GM19328 (cell line): ENCODE data around the gene VWA1.
"Not testable (repeated sequence)": the region's sequence is repeated elsewhere in the genome, so short reads cannot be mapped to it uniquely, and the experiment has no call there.

Experiments used
- ATAC-seq: cut with Tn5 transposase; IDR thresholded peaks from one replicate; pipeline ENCODE4 v1.9.1; 2021; ENCODE audit warnings: mild to moderate bottlenecking, moderate library complexity; ENCODE audit not compliant: unreplicated experiment

VWA1 gene

GRCh38 chr1:1455366-1455884 lies 19.9 kb downstream of the VWA1 start:
- no peak for ATAC-seq

DNA sequence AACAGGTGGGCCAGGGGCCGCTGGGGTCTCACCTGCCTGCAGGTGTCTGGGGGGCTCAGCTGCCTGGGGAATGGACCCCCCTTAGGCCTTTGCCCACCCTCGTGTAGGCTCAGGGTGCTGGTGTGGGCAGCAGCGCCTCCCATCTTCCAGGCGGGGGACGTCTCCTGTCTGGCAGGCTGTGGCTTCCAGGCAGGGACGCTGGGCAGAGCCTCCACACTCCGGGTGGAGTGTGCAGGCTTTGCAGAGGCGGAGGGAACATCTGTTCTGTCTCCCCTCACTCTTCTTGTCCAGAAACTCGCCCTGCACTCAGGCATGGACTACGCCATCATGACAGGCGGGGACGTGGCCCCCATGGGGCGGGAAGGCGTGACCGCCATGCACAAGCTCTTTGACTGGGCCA lies 20.4 kb downstream of the VWA1 start:
- not testable (repeated sequence) for ATAC-seq

- not testable (repeated sequence) for ATAC-seq
These were observed 21.3 kb downstream of the VWA1 start for GRCh38 chr1:1456683-1457255.

DNA sequence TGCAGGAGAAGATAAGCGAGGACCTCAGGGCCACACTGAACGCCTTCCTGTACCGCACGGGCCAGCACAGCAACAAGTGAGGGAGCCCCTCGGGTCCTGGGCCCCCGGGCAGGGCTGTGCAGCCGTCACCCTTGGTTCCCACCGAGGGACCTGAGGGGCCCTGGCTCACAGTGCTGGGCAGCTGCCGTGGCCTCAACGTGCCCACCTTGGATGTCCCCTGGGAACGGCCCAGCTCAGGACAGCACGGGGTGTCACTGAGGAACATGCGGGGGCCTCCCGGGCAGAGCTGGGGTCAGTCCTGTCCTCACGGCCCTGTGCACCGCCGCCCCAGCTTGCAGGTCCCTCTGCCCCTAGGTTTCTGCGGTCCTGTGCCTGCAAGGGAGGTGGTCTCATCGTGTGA lies 23.7 kb downstream of the VWA1 start:
- ATAC-seq: not testable (repeated sequence)

DNA sequence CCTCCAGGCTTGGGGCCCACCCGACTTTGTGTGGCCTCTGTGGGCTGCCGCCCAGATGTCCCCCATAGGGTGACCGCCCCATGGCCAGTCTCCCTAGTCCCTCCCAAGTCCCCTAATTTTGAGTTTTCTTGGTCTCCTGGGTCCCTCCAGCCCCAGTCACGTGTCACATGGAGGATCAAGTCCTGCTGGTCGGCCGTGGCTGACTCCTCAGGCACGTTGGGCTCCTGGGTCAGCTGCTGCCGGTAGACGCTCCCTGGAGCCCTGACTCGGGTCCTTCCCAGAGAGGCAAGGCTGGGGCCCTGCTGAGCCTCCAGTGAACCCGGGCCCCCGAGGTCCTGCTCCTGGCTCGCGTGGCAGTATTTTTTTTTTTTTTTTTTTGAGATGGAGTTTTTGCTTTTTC lies 24.2 kb downstream of the VWA1 start:
- not testable (repeated sequence) for ATAC-seq

DNA sequence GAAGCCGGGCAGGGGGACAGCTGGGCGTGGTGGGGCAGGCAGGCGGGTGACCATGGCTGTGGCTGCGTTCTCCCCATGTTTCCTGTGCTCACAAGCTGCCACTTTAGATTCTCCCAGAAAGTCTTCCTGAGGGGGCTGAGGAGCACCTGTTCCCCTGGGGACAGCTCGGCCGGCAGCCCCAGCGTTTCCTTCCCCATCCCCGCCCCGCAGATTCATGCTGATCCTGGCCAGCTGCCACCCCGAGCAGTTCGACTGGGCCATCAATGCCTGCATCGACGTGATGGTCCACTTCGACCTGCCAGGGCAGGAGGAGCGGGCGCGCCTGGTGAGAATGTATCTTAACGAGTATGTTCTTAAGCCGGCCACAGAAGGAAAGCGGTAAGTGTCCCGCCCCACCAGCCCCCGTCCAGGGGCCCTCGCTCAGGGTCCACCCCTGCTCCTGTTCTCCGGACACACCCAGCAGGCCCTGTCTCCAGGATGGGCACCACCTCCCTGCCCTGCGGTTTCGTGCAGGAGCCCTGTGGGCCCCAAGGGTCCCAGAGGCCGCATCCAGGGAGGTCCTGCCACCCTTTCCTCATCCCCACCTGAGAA lies 25.1 kb downstream of the VWA1 start:
- no peak for ATAC-seq

- no peak for ATAC-seq
These were observed 26.3 kb downstream of the VWA1 start for GRCh38 chr1:1461721-1462317.

GRCh38 chr1:1462318-1462966 lies 27.0 kb downstream of the VWA1 start:
- no peak for ATAC-seq

DNA sequence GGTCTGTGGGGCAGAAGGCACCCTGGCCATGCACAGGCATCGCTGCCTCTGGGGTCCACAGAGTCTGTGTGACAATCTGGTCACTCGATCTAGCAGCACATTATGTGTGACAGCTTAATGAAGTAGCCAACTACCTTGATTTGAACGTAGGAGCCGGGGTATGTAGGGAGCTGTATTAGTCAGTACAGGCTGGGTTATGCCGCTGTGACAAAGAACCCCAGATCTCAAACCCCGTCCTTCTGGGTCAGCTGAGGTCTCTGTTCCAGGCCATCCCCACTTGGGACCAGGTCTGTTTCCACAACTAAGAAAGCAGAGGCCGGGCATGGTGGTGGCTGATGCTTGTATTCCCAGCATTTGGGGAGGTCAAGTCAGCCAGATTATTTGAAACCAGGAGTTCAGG lies 27.8 kb downstream of the VWA1 start:
- ATAC-seq: no peak

DNA sequence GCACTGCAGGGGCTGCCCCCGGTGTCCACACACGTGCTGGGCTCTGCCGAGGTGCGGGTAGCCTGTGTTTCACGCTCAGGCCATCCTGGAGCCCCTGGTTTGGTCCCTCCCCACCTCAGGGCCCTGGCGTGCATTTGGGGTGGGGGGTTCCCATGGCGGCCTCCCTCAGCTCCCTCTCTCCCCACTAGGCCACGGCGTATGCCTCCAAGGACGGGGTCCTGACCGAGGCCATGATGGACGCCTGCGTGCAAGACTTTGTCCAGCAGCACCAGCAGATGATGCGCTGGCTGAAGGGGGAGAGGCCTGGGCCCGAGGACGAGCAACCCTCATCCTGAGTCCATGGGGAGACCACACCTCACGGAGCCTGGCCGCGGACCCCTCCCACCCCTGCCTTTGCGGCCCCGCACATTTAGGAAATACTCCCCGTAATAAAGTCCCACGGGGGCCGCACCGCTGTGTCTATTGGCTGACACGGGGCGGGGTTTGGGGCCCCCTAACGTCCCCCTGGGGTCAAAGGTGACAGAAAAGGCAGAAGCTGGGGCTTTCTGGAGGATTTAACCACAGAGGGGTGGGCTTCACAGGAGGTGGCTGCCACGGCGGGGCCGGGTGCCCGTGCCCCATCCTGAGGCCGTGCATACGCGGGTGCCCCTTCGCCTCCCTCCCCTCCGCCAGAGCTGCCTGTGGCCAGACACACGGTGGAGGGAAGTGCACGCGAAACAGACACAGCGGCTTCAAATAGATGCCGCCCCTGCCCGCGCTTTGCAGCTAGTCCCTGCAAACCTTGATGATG lies 32.9 kb downstream of the VWA1 start:
- ATAC-seq: not testable (repeated sequence)

- no peak for ATAC-seq
These were observed 35.3 kb downstream of the VWA1 start for GRCh38 chr1:1470626-1471388.

DNA sequence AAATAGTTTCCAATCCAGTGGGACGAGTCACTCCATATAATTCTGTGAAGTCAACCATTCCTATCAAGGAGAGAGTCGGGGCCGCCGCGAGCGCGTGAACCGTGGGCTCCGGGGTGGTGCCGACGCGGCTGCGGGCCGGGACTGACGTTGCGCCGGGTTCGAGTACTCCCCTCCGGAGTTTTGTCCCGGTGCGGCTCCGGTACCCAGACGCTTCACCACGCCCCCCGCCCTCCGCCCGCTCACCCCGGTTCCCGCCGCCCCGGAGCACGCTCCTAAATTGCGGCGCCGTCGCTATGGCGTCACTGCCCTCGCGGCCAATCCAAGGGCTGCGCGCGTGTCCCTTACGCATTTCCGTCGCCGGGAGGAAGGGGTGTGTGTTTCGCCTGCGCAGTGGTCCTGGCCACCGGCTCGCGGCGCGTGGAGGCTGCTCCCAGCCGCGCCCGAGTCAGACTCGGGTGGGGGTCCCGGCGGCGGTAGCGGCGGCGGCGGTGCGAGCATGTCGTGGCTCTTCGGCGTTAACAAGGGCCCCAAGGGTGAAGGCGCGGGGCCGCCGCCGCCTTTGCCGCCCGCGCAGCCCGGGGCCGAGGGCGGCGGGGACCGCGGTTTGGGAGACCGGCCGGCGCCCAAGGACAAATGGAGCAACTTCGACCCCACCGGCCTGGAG lies 36.0 kb downstream of the VWA1 start, which contains the start of gene ATAD3B:
Gene ATAD3B, plus strand, starts transcription at position 377 of the 664 bp plus-strand sequence. Its CDS starts 120 bp downstream, at position 497.
- peak; percentile 89 for ATAC-seq

DNA sequence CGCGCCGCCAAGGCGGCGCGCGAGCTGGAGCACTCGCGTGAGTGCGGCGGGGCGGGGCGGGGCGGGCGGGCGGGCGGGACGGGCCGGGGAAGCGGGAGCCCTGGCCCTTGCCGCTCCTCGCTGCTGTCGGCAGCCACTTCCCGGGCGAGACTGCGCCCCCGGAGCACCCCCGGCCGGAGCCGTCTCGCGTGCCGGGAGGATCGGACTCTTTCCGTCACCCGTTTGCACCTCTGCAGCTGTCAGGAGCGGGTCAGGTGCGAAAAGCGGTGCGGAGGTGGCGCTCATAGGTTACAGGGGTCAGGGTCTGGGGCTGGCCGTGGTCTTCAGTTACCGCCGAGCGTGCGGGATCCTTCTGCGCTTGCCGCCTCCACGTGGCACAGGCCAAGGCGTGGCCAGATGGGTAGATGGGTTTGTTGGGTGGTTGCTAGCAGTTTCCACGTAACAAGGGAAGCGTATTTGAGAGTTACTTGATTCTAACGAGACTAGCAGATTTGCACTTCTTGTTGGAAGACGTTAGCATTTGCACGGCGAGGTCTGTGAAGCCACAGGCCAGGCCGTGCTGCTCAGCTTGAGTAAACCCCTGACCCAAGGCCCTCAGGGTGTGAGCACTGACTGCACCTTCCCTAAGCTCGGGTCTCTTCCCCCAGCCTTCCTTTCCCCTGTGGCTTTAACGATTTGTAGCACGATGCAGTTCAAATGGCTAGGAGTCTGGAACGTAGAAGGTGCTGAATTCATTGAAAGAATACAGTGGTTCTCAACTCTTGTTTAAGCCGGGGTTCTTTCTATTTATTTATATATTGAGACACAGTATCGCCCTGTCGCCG lies 36.8 kb downstream of the VWA1 start:
- not testable (repeated sequence) for ATAC-seq

- ATAC-seq: not testable (repeated sequence)
These were observed 40.5 kb downstream of the VWA1 start for GRCh38 chr1:1476011-1476410.

DNA sequence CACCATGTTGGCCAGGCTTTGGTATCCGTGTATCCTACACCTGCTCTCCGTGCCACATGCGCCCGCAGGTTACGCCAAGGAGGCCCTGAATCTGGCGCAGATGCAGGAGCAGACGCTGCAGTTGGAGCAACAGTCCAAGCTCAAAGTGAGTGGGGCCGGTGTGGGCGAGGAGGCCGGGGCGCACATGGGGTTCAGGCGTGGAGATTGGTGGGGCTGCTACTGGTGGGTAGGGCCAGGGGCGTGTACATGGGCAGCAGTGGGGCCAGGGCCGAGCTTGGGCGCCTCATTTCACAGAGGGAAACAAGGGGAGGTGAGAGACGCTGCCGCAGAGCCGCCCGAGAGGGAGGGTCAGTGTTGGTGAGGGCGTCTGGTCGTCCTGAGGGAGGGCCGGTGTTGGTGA lies 41.7 kb downstream of the VWA1 start:
- ATAC-seq: no peak

- ATAC-seq: no peak
These were observed 44.3 kb downstream of the VWA1 start for GRCh38 chr1:1479547-1480487.

DNA sequence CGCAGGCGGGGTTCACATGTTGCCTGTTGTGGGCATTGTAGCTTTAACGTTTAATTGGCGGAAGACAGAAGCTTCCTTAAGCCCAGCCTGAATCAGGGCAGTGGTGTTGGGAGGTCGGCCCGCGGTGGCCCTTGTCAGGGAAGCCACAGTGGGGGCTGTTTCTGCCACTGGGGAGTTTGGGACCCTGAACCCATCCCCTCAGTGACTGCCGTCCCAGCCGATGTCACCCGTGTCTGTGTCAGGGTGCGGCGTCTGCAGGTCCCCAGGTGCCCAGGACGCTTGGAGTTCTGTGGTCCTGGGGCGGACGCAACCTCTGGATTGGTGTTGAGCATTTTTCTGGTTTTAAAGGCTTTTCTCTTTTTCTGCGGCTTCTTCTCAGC lies 45.0 kb downstream of the VWA1 start:
- ATAC-seq: not testable (repeated sequence)

DNA sequence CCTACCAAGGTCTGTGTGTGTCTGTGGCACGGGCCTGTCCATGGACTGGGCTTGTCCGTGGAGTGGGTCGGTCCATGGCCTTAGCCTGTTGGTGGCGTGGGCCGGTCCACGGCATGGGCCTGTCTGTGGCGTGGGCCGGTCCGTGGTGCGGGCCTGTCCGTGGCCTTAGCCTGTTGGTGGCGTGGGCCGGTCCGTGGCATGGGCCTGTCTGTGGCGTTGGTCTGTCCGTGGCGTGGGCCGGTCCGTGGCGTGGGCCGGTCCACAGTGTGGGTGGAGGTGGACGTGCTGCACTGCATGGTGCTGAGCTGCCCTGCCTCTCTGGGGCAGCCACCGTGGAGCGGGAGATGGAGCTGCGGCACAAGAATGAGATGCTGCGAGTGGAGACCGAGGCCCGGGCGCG lies 46.3 kb downstream of the VWA1 start:
- ATAC-seq: not testable (repeated sequence)
